CD4-positive, alpha-beta T cell treated with Interleukin-4 for 1 hour (primary cell): ENCODE results near the gene ANGPTL7.
"Not testable (repeated sequence)": the region's sequence is repeated elsewhere in the genome, so short reads cannot be mapped to it uniquely, and the experiment has no call there.

Source experiments
- DNase-seq, 2 donors: peaks; one replicate each; pipeline ENCODE4 v3.0.0-alpha.2; 2020 to 2022

The ANGPTL7 gene, protein sequence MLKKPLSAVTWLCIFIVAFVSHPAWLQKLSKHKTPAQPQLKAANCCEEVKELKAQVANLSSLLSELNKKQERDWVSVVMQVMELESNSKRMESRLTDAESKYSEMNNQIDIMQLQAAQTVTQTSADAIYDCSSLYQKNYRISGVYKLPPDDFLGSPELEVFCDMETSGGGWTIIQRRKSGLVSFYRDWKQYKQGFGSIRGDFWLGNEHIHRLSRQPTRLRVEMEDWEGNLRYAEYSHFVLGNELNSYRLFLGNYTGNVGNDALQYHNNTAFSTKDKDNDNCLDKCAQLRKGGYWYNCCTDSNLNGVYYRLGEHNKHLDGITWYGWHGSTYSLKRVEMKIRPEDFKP

DNA sequence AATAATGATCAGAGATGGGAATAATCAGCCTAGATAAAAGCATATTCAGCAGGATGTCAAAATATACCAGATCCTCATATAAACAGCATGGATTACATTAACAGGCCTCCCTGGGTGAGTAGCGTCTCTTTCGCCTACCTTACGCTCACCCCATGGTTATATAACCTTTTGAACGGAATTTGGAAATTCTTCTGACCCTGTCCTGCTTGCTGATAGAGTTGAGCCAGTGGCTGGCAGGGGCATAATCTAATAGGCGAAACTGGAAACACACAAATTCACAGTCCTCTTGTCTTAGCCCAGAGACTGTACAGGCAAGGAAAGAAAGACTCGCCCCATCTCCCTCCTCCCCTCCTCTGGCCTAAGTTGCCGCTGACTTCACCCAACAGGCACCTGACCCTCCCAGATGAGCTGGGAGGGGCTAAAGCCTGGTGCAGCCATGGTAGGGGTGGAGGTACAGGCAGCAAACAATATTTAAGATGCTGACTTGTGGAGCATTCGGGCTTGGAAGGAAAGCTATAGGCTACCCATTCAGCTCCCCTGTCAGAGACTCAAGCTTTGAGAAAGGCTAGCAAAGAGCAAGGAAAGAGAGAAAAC, at the start of gene ANGPTL7:
Gene ANGPTL7 (plus strand): TSS at position 498 of the 594 bp plus-strand sequence. CDS start 225 bp downstream, outside the sequence.
- no peak for DNase-seq

DNA sequence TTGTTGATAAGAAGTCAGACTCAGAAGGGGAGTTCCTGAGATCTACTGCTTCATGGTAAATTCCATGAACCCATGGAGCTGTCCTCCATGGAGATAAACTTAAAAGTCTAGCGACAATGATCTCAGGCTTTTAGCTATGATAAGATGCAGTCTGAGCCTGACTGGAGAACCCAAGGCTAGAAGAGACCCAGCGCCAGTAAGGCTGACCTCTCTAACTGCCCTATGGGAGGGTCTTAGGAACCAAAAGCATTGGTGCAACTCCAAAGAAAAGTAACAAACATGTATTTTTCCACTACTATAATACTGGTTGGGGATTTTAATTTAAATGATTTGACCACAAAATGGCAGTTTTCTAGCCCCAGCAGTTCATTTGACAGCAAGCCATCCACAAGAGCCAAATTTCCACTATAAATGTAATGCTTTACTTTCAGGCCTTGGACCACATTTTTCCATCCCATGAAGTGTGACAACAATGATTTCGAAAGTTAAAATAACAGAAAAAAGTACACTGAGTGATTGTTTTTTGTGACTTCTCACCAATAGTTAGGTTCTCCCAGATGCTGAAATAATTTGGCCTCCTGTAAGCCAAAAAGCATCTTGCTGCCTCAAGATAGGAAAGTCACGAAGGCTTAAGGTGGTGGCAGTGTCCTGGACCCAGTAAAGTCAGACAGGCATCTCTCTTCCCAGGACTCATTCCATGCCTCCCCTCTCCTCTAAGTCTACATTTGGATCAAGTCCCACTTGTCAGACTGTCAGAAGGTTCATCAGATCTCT, 46.4 kb upstream of the ANGPTL7 start:
- no peak for DNase-seq

DNA sequence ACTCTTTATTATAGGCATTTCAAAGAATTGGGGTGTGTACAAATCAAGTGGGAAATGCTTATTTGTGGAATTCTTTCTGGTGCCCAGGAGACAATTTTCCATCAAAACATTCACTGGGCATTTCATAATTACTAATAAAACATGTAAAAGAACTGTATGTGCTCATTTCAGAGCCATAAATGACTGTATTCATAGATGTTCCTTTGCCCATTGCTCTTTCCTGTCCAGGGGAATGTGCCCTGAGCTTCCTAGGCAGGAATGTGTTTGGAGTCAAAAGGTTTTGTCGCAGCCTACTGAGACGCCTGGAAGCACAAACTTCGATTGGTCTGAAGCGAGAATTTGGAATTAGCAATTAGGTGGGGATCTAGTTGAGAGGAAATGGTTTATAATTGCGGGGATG, 45.8 kb upstream of the ANGPTL7 start:
- DNase-seq = no peak

DNA sequence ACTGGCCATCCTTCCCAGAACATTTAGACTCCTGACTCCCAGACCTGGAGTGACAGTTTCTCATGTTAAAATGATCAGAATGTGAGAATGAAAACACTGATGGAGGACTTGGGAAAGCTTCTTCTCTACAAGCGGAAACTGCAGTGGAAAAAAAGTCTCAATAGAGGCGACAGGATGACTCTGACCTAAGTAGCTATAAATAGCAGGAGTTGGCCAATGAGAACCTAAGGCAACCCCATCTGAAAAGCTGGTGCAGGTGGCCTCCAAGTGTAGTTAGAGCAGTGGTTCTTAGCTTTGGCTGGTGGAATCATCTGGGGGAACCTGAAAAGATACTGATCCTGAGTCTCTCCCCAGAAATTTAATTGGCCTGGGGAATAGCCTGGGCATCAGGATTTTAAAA, 45.2 kb upstream of the ANGPTL7 start:
- DNase-seq = no peak

DNA sequence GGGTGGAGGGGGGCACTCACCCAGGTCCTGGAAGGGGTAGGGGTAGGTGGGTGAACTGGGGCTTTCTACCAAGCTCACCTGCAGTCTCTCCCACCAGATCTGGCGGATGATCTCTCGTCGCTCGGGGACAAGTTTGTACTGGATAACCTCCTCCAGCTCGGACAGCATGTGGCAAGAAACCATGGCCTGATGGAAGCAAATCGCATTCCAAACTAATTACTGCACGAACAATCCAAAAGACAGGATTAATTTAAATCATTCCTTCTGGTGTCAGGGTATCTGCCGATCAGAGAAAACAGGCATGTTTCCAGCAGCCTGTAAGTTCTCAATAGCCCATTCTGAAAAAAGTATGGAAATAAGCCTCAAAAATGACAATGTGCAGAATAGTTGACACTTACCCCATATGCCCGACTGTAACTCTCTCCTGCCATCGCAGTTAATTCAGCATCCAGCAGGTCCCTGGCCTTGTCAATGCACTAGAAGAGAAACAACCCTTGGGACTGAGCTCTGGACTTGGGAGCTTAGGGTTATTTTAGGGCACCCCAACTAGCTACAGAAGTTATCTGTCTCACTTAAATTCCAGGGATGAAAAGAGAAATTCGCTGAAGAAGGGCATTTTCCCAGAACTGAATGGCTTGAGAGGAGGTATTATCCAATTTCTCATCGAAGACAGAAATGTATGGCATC, 44.4 kb upstream of the ANGPTL7 start:
- DNase-seq = no peak

DNA sequence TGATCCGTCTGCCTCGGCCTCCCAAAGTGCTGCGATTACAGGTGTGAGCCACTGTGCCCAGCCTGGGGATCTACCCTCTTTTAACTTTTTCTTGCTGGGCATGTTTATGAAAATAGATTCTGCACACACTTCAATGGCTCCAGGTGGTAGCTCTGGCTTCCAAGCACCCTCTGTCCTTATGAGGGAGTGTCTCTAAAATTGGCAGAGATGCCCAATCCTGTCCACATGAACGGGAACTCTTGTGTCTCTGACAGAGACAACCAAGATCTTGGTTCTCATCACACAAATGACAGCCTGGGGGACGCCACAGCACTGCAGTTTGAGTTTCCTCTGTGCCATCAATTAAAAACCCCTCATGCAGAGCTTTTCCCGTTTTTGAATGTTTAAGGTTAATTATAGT, 43.4 kb upstream of the ANGPTL7 start:
- no peak for DNase-seq

DNA sequence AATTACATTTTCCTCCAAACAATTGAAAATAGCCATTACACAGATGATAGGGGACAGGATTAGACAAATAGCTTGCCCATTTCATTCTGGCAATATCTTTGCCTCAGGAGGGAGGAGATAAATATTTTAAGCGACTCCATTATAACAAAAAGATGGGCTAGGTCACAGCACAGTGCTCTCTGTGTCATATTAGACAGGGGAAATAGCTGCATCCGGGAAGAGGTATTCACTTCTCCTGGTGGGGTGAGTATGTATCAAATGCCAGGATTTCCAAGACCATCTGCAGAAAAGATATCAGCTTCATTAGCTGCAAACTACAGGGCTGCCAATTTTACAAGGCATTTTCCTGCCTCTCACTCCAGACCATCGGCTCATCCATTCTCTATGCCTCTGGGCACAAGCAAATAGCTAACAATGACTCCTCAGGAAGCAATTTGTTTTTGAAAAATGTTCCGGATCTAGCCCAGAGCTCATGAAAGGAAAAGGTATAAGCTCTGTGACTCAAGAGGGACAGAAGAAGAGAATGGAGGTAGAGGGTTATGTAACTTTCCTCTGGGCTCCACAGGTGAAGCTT, 41.9 kb upstream of the ANGPTL7 start:
- DNase-seq = no peak

DNA sequence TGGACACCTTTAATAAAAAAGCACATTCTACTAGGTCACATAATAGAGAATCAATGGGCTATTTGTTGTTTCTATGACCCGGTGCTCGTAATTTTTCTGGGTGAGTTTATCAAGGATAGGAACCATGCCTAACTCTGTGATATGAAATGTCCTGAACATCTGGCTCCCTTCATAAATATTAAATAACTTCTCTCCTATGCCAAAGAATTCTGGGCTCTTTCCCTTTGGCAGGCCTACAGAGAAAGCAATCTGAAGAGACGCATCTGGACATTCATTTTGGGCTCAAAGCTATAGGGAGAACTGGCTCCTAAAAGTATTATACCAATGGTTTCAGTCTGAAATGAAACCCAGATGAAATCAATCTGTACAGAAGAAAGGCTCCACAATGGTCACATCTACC, 38.8 kb upstream of the ANGPTL7 start:
- DNase-seq = no peak

DNA sequence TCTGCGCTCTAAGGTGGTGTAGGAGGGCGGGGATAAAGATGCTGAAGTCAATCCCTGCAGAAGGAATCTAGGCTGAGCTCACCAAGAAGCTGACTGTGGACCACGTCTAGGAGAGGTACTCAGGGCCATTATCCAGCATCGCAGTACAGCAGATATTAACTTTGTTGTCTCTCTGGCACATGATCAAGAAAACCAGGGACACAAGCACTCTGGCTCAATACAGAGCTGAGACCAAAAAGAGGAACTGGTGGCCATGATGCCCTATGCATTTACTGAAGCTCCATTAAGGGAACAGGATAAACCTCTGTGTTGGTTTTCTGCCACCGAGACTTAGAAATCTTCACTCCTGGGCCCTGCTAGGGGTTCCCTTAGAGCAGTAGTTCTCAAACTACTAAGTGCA, 38.0 kb upstream of the ANGPTL7 start:
- DNase-seq = no peak

DNA sequence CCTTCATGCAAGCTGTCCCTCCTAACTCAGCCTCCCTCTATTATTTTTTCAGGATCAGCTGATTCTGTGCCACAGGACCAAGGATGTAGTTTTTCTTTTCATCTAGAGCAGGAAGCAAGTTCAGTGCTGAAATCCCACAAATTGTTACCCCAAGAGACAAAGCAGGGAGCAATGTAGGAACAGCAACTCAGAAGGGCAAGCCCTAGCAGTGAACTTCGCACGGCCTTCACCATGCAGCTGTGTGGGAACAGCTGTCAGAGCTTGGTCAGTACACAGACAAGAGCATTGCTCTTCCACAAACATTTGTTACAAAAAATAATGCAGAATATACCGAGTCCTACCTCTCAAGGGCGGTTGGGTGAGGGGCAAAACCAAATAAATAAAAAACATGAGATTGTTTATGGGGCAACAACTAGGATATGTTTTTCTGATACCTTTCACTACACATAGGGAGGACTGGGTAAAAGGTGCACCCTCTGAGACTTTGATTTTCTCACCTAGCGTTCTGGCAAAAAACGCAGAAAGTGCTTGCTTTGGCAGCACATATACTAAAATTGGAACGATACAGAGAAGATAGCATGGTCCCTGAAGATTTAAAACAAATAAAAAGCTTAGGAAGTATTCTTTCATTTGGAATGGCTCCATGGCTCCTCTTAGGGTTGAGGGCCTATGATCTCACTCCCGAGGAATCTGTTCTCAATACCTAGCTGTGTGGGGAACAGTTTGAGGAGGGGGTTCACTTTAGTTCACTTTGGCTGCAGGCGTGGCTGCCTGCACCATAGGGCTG, 37.1 kb upstream of the ANGPTL7 start:
- no peak for DNase-seq

DNA sequence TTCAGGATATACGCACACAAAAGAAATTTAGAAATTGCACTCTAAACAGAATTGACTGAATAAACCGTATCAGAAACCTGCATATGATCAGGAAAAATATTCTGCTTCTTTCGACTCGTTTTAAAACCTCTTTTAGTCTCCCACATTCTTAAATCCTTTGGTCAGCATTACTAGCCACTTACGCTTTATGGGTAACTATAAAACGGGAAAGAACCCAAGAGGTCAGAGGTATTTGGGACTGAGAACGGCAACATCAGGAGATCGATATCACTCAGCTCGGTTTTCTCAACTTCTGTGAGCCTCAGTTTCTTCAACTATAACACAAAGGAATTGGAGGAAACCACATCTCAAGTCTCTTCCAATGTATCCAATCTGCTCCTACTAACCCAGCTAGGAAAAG, 36.4 kb upstream of the ANGPTL7 start:
- no peak for DNase-seq

DNA sequence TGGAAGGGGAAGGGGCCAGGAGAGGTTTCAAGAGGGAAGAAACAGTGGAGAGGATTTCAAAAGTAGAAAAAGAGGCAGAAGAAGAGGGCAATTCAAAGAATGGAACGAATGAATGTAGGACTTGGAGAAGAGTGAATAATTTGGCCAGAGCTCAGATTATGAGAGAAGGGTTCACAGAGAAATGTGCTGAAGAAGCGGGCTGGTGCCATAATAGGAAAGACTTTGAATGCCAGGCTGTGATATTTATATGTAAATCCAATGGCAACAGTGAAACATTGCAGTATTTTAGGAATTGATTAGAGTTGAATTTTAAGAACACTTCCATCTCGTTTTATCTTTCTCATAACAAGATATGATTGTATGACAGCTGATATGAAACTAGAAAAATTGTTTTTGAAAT, 36.0 kb upstream of the ANGPTL7 start:
- DNase-seq = no peak

DNA sequence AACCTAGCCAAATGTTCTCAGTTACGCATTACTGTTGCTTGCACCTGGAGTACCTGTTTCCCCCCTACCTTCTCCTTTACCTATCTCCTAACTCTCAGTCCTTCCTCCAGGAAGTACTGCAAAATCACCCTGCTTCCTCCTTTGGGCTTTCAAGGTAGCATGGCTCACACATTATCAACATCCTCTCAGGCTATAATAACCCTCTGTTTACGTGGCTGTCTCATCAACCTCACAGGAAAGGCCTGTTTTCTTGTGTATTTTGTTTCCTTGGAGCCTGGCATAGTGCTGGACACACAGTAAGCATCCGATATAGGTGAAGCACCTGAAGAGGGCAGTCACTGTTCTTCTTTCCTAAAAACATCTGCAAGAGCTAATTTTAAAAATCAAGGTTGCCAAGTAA, 32.7 kb upstream of the ANGPTL7 start:
- DNase-seq = no peak

DNA sequence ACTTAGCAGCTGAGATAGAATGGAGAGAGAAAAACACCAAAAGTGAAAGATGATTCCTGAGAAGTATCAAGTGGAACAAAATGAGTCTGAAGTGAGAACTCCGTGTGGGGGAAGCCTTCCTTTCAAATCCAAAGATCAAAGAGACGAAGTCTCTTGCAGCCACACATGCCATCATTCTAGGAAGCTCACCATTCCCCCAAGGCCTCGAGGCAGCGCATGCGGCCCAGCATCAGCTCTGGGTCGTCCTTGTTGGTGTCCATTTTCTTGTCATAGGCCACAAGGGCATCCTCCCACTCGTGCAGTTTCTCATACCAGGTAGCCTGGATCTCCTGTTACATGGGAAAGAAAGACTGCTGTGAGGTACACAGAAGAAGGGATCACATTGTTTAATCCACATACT, 32.2 kb upstream of the ANGPTL7 start:
- no peak for DNase-seq

DNA sequence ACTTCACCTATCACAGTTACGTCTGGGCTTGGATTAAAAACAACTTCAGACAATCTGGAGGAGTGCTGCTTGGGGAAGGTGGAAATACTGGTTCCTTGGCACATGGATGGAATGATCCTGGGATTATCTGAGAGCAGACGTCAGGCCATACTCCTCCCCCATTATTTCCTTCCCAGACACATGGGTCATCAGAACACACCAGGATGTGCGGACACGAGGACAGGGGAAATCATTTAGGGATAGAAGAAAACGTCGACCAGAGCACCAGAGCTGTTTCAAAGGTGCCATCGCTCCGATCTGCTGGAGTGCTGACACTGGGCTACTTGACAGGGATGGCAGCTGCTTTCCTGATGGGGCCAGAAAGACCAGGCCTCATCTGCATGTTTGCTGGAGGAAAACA, 31.8 kb upstream of the ANGPTL7 start:
- no peak for DNase-seq

DNA sequence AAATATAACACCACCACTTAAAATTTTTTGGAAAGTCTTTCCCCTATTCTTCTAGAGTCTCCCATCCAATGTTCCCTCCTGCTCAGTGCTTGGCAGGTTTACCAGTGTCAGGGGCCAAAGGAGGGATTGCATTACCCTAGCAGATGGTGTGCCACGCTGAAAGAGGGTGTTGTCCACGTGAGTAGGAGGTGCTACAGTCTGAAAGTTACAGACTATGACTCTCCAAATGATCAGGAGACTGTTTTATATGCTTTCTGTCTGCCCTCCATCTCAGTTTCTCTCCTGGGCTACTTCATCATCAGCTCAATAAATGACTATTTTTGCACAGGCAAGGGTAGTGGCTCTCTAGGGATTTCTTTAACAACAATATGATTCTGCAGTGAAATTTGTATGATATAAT, 31.3 kb upstream of the ANGPTL7 start:
- no peak for DNase-seq

DNA sequence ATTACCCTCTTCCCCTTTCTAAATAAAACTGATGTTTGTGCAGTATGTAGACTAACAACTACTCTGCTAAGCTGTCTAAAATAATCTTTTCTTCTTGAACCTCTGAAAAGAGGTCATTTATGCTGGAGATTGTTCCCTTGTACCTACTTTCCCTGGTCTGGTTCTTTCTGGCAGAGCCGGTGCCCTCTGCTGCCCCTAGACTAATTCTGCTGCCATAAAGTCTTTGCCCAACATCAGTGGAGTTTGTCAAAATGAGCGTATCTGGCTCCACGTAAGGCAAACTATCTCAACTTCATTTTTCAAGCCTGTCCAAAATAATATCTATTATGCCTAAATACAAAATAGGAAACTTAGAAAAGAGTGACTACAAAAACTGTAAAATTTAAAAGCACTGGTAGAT, 30.9 kb upstream of the ANGPTL7 start:
- no peak for DNase-seq

DNA sequence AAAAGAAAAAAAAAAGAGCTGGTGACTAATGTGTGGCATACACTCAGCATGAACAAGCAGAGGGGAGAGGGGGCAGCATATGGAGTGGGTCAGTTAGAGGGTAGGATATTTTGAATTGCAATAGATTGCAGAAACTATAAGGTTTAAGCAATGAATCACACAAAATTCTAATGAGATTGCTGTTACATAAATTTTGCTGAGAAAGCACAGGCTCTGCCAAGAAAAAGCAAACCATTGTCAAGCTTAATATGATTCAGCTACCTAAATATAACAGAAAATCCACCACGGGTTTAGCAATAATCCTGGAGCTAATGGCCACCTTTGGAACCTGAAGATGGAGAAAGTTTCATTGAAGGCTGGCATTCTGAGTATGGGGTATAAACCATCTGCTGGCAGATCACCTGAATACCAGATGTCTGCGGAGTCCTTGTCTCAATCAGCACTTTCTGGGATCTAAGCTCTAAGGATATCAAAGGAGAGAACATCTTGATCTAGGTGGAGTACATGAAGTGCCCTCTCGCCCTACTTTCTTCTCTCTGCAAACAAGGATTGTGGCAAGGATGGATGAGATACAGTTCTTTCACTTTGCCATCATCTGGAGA, 30.3 kb upstream of the ANGPTL7 start:
- DNase-seq = no peak

DNA sequence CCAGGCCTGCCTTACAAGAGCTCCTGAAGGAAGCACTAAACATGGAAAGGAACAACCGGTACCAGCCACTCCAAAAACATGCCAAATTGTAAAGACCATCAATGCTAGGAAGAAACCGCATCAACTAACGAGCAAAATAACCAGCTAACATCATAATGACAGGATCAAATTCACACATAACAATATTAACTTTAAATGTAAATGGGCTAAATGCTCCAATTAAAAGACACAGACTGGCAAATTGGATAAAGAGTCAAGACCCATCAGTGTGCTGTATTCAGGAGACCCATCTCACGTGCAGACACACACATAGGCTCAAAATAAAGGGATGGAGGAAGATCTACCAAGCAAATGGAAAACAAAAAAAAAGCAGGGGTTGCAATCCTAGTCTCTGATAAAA, 26.4 kb upstream of the ANGPTL7 start:
- DNase-seq = not testable (repeated sequence)

DNA sequence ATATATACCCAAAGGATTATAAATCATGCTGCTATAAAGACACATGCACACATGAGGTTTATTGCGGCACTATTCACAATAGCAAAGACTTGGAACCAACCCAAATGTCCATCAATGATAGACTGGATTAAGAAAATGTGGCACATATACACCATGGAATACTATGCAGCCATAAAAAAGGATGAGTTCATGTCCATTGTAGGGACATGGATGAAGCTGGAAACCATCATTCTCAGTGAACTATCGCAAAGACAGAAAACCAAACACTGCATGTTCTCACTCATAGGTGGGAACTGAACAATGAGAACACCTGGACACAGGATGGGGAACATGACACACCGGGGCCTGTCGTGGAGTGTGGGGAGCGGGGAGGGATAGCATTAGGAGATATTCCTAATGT, 22.4 kb upstream of the ANGPTL7 start:
- DNase-seq = not testable (repeated sequence)

DNA sequence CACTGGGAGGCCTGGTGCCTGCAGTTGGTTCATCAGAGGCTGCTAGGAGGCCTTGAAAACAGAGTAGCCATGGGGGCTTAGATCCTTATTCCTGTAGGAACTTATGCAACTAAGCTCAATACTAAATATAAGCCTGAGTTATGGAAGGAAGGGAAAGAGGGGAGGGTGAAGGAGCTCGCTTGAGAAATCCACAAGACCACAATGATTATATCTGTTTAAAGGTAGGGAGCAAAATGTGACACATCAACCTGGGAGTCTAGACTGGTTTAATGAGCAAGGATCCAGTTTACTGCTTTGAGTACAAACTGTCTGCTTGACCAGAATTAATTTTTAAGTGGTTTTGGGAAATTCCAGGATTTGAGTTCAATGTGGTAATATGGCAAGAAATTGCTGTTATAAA, 20.4 kb upstream of the ANGPTL7 start:
- no peak for DNase-seq

DNA sequence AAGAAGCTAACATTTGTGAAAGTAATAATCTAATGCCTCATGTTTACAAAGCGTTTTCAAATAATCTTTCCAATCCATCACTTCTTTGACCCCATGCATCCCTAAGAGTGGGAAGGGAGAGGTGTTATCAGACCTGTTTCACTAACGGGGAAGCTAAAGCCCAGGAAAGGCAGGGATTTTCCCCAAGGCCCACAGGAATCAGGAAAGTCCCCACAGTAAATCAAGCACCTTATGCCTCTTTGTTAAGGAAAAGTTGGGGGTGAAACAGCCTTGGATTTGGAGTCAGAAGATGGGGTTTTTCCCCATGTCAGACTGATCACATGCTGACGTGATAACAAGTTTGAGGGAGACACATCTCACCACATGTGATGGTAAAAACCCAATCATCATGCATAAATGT, 20.0 kb upstream of the ANGPTL7 start:
- no peak for DNase-seq
